HG03521 (cell line): ENCODE data around the gene MAD1L1.
"Not testable (repeated sequence)": the region's sequence is repeated elsewhere in the genome, so short reads cannot be mapped to it uniquely, and the experiment has no call there.

ENCODE experiments used
- ATAC-seq: cut with Tn5 transposase; IDR thresholded peaks from one replicate; pipeline ENCODE4 v1.9.1; 2021; ENCODE audit warnings: mild to moderate bottlenecking, moderate library complexity; ENCODE audit not compliant: unreplicated experiment

Gene MAD1L1

GRCh38 chr7:1893451-1893850 is 339.3 kb downstream of the MAD1L1 start:
- no peak for ATAC-seq

GRCh38 chr7:1893036-1893435 is 339.7 kb downstream of the MAD1L1 start:
- ATAC-seq, result no peak

- ATAC-seq, result no peak
Observed at GRCh38 chr7:1892011-1892965, 340.5 kb downstream of the MAD1L1 start.

GRCh38 chr7:1890289-1891235 is 342.2 kb downstream of the MAD1L1 start:
- ATAC-seq, result no peak

DNA sequence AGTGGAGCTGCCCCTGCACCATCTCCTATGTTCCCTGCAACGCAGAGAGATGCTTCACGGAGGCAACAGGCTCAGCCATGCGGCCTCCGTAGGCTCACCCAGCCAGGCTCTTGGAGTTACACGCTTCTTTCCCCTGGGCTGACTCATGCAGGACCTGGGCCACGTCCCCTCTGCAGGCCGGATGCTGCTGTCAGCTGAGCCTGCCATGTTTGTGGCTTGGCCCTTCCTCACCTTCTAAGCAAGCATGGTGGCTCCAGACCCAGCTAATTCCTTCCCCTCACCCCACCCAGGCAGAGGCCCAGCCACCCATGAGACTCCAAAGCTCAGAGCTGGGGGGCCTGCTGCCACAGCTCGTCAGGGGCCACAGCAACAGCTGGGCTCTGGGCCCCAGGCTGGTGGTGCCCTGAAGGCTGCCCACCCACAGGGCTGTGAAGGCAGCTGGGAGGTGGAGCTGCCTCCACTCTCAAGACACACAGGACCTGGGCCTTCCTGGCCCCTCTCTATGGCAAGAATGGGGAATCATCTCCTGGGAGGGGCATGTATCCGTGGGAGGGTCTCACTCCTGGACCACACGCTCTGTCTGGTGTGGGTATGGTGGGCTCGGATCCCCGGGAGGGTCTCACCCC is 343.1 kb downstream of the MAD1L1 start:
- ATAC-seq, result no peak

GRCh38 chr7:1889091-1889490 is 343.7 kb downstream of the MAD1L1 start:
- ATAC-seq, result no peak

DNA sequence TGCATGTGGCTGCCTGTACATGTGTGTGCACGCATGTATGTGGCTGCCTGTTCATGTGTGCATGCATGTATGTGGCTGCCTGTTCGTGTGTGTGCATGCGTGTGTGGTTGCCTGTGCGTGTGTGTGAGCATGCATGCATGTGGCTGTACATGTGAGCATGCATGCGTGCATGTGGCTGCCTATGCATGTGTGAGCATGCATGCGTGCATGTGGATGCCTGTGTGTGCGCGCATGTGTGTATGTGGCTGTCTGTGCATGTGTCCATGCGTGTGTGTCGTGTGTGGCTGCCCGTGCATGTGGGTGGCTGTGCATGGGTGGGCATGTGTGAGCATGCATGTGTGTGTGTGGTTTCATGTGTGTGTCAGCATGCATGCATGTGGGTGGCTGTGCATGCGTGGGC is 344.3 kb downstream of the MAD1L1 start:
- no peak for ATAC-seq

- ATAC-seq, result no peak
Observed at GRCh38 chr7:1887251-1887650, 345.5 kb downstream of the MAD1L1 start.

DNA sequence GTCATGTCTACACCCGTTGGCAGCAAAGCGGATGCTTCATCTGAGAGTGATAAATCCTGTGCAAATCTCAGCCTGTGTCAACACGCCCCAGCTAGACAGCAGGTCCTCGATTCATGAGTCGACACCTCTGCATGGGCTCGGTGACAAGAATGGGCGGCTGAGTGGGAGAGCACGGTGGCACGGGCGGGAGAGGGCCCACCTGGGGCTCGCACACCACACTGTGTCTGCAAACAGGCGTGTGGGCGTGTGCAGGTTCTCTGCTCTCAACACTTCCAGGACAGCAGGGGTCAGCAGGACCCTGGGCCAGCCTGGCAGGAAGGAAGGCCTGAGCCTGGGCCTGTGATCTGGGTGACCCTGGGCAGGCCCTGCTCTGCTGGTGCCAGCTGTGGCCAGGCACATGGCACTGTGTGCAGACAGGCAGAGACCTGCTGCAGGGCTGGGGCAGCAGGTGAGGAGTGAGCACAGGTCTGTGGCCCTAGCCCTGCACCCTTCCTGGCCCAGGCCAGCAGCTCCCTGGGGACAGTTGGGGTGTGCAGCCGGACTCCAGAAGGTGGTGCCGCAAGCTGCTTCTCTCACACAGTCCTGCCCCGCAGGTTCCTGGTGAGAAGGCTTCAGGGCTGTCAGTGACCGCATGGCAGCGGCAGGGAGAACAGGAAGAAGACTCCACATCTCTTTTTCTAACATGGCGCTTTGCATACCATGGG is 346.2 kb downstream of the MAD1L1 start:
- ATAC-seq, result no peak

DNA sequence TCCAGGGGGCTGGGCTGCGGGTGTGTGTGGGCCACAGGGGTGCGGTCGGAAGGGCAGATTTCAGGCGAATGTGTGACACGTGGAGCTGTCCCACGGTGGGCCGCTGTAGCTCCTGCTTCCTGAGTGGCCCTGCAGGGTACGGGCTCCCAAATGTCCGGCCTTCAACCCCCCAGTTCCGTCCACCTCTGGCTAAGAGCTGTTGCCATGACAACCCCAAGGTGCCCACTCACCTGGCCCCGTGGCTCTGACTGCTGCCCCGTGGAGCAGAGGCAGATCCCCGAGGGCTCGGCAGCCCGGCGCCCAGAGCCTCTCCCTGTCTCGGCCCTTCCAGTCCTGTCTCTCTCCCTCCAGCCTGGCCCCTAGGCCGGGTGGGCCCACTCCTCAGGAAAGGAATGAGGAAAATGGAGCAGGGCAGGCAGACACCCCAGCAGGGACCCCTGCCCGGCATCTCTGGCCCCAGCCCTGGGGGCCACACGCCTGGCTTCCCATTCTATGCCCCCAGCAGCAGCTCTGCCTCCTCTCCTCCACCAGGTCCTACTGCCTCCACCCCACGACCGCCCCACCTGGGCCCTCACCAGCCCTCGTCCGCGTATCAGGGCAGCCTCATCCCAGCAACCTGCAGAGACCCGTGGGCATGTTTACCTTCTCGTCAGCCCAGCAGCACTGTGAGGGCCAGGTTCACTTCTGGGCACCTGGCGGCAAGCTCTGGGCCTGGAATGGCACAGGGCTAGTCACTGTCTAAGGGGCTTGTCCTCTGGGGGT is 347.1 kb downstream of the MAD1L1 start:
- no peak for ATAC-seq

DNA sequence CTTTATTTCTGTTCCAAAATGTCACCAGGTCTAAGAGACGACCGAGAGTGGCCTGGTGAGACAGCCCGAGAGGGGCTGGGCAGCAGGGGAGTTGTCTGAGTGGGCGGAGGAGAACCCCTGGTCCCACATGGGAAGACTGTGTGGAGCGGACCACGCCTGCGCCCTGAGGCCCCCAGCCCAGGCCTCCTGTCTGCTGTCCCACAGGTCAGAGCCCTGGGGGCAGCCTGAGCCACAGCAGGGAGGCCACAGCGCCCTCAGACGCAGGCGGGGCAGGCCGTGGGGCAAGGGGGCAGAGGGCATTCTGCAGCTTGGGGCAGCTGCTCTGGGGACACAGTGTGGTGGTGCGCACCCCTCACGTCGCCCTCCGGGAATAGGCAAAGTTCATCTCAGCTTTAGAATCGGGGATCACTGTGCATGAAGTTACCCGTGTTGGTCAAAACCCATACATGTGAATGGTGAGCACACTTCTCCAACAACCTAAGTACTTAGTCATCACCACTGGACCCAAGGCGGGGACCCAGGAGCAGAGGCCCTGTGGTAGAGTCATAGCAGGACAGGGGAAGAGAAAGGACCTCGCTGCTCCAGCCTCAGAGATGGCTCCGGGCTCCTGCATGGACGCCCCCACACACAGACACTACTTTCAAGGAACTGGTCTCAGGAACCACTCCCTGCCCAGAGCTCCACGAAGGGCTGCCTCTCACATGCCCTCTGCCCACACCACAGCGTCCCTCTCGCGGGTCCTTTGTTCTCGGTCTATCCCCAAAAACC is 348.0 kb downstream of the MAD1L1 start:
- ATAC-seq, result no peak

GRCh38 chr7:1883834-1884582 is 348.7 kb downstream of the MAD1L1 start:
- ATAC-seq, result no peak

DNA sequence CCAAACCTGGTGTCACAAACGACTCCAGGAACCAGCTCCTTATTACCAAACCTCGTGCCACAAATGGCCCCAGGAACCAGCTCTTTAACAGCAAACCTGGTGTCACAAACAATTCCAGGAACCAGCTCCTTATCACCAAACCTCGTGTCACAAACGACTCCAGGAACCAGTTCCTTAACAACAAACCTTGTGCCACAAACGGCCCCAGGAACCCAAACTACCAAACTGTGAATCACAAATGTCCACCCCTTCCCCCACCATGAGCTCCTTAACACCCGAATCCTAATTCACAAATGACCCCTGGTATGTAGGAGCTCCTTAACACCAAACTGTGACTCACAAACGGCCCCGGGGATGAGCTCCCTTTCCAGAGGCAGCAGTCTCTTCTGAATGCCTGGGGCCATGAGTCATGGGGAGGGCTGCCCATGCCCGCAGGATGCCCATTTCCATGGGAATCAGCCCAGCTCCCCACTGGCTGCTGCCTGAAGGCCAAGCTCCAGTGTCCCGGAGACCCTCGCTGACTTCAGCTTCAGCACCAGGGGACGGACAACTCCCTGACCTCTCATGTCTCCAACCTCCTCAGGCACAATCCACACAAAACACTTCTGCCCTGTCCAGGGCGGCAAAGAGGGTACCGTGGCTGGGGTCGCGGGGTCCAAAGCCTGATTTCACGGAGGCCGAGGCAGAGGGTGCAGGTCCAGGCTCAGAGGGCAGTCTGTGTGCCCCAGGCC is 349.5 kb downstream of the MAD1L1 start:
- no peak for ATAC-seq

DNA sequence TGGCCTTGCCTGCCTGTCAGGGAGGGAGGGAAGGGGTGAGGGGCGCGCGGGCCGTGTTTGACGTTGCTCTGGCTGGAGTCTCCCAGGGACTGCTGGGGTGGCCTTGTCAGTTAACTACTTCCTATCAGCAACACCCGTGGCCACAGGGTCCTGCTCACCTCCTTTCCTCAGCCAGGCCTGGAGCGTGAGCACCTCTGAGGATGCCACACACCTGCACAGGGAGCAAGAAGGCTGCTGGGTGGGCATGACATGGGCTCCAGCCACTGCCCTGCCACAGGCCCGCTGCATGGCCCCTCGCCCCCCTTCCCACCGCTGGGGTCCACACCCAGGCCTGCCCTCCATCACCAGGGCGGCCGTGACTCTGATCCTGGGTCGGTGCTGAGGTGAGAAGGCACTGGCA is 350.3 kb downstream of the MAD1L1 start:
- ATAC-seq, result no peak

GRCh38 chr7:1881946-1882345 is 350.8 kb downstream of the MAD1L1 start:
- no peak for ATAC-seq

GRCh38 chr7:1876641-1877040 is 356.1 kb downstream of the MAD1L1 start:
- ATAC-seq, result not testable (repeated sequence)

DNA sequence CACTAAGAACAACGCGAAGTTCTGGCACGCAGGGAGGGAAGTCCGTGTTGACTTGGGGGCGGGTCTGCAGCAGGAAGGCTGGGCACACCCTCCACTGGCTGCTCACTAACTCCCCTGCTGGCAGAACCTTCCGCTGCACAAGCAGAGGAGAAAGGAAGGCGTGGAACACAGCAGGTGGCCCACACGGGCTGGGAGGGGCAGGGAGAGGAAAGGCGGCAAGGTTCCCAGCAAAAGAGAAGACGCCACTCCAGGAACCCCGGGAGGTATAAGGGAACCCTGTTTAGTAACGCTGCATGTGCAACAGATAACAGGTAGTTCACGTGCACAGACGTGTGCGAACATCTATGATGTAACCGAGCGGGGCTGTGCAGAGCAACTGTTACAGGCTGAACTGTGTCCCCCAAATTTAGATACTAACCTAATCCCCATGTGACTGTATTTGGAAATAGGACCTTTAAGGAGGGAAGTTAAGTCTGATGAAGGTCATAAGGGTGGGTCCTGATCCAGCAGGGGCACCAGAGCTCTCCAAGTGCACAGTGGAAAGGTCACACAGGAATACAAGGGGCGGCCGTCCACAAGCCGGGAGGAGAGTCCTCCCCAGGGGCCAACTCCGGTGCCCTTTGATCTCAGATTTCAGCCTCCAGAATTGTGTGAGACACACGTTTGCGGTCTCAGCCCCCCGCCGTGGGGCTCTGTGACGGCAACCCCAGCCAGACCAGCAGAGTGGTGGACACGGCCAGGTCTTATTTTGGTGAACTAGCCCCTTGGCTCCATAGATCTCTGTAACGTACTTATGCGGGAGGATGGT is 357.1 kb downstream of the MAD1L1 start:
- ATAC-seq, result not testable (repeated sequence)
